GM19099 (cell line): ENCODE results near the gene NALF2.

Source experiments
- POLR2A ChIP-seq: IDR thresholded peaks from 3 replicates; pipeline ENCODE4 v1.6.1; 2011; ENCODE audit warnings: low read depth; ENCODE audit not compliant: insufficient read length; ENCODE audit errors: extremely low read depth

NALF2 gene

GRCh38 chrX:69551421-69552009, 47.4 kb downstream of the NALF2 start:
- TF ChIP-seq POLR2A = no peak

DNA sequence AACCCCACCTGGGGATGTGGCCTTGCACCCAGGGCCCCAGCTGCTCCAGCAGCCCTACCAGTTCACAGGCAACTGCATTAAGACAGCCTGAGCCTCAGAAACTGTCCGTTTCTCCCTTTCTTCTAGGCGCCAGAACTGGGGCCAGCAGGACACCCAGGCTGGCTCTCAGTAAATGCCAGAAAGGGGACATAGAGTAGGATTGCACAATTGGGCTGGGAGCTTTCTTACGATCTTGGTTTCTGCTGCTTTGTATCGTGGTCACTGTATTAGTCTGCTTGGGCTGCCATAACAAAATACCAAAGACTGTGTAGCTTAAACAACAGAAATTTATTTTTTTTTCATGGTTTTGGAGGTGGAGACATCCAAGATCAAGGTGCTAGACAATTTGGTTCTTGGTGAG, 48.4 kb downstream of the NALF2 start:
- no peak for TF ChIP-seq POLR2A
